ENCODE measurements around the gene CLEC2B.

The CLEC2B gene

GRCh38 chr12:9829982-9830381 is 39.2 kb downstream of the CLEC2B start (continued):
- TF ChIP-seq, protein P1, sequence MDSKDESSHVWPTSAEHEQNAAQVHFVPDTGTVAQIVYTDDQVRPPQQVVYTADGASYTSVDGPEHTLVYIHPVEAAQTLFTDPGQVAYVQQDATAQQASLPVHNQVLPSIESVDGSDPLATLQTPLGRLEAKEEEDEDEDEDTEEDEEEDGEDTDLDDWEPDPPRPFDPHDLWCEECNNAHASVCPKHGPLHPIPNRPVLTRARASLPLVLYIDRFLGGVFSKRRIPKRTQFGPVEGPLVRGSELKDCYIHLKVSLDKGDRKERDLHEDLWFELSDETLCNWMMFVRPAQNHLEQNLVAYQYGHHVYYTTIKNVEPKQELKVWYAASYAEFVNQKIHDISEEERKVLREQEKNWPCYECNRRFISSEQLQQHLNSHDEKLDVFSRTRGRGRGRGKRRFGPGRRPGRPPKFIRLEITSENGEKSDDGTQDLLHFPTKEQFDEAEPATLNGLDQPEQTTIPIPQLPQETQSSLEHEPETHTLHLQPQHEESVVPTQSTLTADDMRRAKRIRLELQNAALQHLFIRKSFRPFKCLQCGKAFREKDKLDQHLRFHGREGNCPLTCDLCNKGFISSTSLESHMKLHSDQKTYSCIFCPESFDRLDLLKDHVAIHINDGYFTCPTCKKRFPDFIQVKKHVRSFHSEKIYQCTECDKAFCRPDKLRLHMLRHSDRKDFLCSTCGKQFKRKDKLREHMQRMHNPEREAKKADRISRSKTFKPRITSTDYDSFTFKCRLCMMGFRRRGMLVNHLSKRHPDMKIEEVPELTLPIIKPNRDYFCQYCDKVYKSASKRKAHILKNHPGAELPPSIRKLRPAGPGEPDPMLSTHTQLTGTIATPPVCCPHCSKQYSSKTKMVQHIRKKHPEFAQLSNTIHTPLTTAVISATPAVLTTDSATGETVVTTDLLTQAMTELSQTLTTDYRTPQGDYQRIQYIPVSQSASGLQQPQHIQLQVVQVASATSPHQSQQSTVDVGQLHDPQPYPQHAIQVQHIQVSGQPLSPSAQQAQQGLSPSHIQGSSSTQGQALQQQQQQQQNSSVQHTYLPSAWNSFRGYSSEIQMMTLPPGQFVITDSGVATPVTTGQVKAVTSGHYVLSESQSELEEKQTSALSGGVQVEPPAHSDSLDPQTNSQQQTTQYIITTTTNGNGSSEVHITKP (tag by site-specific recombination; IDR thresholded peaks at IDR 0.05), result no peak
- TF ChIP-seq, protein P2, sequence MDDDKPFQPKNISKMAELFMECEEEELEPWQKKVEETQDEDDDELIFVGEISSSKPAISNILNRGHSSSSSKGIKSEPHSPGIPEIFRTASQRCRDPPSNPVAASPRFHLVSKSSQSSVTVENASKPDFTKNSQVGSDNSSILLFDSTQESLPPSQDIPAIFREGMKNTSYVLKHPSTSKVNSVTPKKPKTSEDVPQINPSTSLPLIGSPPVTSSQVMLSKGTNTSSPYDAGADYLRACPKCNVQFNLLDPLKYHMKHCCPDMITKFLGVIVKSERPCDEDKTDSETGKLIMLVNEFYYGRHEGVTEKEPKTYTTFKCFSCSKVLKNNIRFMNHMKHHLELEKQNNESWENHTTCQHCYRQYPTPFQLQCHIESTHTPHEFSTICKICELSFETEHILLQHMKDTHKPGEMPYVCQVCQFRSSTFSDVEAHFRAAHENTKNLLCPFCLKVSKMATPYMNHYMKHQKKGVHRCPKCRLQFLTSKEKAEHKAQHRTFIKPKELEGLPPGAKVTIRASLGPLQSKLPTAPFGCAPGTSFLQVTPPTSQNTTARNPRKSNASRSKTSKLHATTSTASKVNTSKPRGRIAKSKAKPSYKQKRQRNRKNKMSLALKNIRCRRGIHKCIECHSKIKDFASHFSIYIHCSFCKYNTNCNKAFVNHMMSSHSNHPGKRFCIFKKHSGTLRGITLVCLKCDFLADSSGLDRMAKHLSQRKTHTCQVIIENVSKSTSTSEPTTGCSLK (tag by site-specific recombination; IDR thresholded peaks at IDR 0.05), result no peak
- no peak for TF ChIP-seq YY2 (tag by site-specific recombination; IDR thresholded peaks at IDR 0.05)
- TF ChIP-seq ZNF639 (tag by site-specific recombination; IDR thresholded peaks at IDR 0.05), result 0 out of 2 replicates have a peak, but pooled peaks have one; percentile 48
- no peak for TF ChIP-seq ZFP3 (tag by site-specific recombination; IDR thresholded peaks at IDR 0.05; ENCODE audit: low read depth)
- no peak for TF ChIP-seq IKZF3 (tag by site-specific recombination; IDR thresholded peaks at IDR 0.05)
- no peak for TF ChIP-seq ZNF596 (tag by site-specific recombination; IDR thresholded peaks at IDR 0.05)
- TF ChIP-seq ZBTB11 (tag by site-specific recombination; conservative IDR thresholded peaks at IDR 0.05; ENCODE audit: low read depth), result no peak
- TF ChIP-seq ZNF624 (tag by site-specific recombination; IDR thresholded peaks at IDR 0.05), result no peak
- TF ChIP-seq ZNF621 (tag by site-specific recombination; IDR thresholded peaks at IDR 0.05), result 0 out of 2 replicates have a peak, but pooled peaks have one; percentile 43
- TF ChIP-seq ZFHX2 (tag by site-specific recombination; conservative IDR thresholded peaks at IDR 0.05), result no peak
- no peak for TF ChIP-seq ZFP37 (tag by site-specific recombination; IDR thresholded peaks at IDR 0.05)
- TF ChIP-seq OSR2 (tag by site-specific recombination; IDR thresholded peaks at IDR 0.05), result peak; percentile 82
- no peak for TF ChIP-seq GLIS2 (tag by site-specific recombination; IDR thresholded peaks at IDR 0.05)
- TF ChIP-seq MZF1 (tag by site-specific recombination; IDR thresholded peaks at IDR 0.05; ENCODE audit: borderline replicate concordance), result no peak
- peak; percentile 77 for TF ChIP-seq TCF7L2 (IDR thresholded peaks at IDR 0.05; ENCODE audit: borderline replicate concordance, low read depth, low read length)
- no peak for TF ChIP-seq ZNF521 (tag by site-specific recombination; IDR thresholded peaks at IDR 0.05)
- TF ChIP-seq ZNF350 (tag by site-specific recombination; IDR thresholded peaks at IDR 0.05), result no peak
- no peak for TF ChIP-seq ZNF175 (tag by site-specific recombination; IDR thresholded peaks at IDR 0.05)
- TF ChIP-seq ZNF221 (tag by site-specific recombination; IDR thresholded peaks at IDR 0.05; ENCODE audit: borderline replicate concordance), result no peak
- no peak for TF ChIP-seq ZSCAN16 (tag by site-specific recombination; IDR thresholded peaks at IDR 0.05)
- no peak; the same call in 1 of the 2 replicates for TF ChIP-seq ZNF654 (tag by site-specific recombination; IDR thresholded peaks at IDR 0.05; ENCODE audit: low read depth)
- TF ChIP-seq, protein P3, sequence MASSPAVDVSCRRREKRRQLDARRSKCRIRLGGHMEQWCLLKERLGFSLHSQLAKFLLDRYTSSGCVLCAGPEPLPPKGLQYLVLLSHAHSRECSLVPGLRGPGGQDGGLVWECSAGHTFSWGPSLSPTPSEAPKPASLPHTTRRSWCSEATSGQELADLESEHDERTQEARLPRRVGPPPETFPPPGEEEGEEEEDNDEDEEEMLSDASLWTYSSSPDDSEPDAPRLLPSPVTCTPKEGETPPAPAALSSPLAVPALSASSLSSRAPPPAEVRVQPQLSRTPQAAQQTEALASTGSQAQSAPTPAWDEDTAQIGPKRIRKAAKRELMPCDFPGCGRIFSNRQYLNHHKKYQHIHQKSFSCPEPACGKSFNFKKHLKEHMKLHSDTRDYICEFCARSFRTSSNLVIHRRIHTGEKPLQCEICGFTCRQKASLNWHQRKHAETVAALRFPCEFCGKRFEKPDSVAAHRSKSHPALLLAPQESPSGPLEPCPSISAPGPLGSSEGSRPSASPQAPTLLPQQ (tag by site-specific recombination; IDR thresholded peaks at IDR 0.05), result no peak
- no peak for TF ChIP-seq ZNF2 (tag by site-specific recombination; IDR thresholded peaks at IDR 0.05)
- TF ChIP-seq, protein P4, sequence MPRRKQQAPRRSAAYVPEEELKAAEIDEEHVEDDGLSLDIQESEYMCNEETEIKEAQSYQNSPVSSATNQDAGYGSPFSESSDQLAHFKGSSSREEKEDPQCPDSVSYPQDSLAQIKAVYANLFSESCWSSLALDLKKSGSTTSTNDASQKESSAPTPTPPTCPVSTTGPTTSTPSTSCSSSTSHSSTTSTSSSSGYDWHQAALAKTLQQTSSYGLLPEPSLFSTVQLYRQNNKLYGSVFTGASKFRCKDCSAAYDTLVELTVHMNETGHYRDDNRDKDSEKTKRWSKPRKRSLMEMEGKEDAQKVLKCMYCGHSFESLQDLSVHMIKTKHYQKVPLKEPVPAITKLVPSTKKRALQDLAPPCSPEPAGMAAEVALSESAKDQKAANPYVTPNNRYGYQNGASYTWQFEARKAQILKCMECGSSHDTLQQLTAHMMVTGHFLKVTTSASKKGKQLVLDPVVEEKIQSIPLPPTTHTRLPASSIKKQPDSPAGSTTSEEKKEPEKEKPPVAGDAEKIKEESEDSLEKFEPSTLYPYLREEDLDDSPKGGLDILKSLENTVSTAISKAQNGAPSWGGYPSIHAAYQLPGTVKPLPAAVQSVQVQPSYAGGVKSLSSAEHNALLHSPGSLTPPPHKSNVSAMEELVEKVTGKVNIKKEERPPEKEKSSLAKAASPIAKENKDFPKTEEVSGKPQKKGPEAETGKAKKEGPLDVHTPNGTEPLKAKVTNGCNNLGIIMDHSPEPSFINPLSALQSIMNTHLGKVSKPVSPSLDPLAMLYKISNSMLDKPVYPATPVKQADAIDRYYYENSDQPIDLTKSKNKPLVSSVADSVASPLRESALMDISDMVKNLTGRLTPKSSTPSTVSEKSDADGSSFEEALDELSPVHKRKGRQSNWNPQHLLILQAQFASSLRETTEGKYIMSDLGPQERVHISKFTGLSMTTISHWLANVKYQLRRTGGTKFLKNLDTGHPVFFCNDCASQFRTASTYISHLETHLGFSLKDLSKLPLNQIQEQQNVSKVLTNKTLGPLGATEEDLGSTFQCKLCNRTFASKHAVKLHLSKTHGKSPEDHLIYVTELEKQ (tag by site-specific recombination; IDR thresholded peaks at IDR 0.05; ENCODE audit: borderline replicate concordance), result no peak
